22Rv1 (cell line): Measurements from ENCODE around the gene GHRL.

Experiments used
- CTCF ChIP-seq: fragments of 450-650 bp; IDR thresholded peaks from 2 replicates; pipeline ENCODE4 v1.5.1; 2017; ENCODE audit warnings: mild to moderate bottlenecking
- ZFX ChIP-seq: fragments of 450-650 bp; IDR thresholded peaks from 2 replicates; pipeline ENCODE4 v1.6.1; 2017; ENCODE audit warnings: antibody characterized with exemption, borderline replicate concordance

DNA sequence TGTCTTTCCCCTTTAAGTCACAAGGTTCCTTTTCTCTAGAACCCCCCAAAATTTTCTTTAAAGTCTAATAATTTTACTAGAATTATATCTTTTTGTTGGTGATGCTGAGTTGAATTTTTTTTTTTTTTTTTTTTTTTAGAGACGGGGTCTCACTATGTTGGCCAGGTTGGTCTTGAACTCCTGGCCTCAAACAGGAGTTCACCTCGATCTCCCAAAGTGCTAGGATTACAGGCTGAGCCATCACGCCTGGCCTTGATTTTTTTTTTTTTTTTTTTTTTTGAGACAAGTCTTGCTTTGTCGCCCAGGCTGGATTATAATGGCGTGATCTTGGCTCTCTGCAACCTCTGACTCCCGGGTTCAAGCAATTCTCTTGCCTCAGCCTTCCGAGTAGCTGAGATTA, 15.9 kb upstream of the GHRL start:
- TF ChIP-seq CTCF = no peak
- TF ChIP-seq ZFX = no peak
